SK-N-SH (cell line): Measurements from ENCODE around the gene DHDH. TPM values are rescaled to one million over a fixed set of nuclear protein-coding genes. Genes with fewer than 3 reads are reported as not detected.

ENCODE experiments used
- CTCF ChIA-PET: fragments of 300-600, 350-600 bp; formaldehyde crosslinking; extraction: SDS; loops from one replicate; lab custom pipeline; 2021; lab: Yijun Ruan, JAX
- POLR2A ChIA-PET: fragments of 350-600 bp; sonication (Branson Sonifier 250); formaldehyde crosslinking; extraction: SDS; loops from one replicate; lab custom pipeline; 2020; ENCODE audit warnings: antibody characterized with exemption, inconsistent platforms; lab: Yijun Ruan, JAX
- DNase-seq: peaks from one replicate; pipeline ENCODE4 v3.0.0; 2012
- H2AFZ ChIP-seq: fragments of 200-600 bp; sonication (generic); 2 replicates; pipeline ENCODE4 v1.8.1; 2016; ENCODE audit warnings: antibody characterized with exemption, mild to moderate bottlenecking, low read depth
- H3F3A ChIP-seq: fragments of 200-600 bp; sonication (generic); replicated peaks from 2 replicates; pipeline ENCODE3; 2016; ENCODE audit warnings: antibody characterized with exemption, mild to moderate bottlenecking; ENCODE audit not compliant: insufficient read depth
- H3K27ac ChIP-seq, 2 experiments: fragments of 200-500 bp in 1 of 2; fragments of 200-600 bp in 1 of 2; sonication (Bioruptor generic) in 1 of 2; sonication (generic), shearing (Covaris generic) in 1 of 2; 2 replicates each; pipeline versions ENCODE4 v1.5.1 to v1.6.1; 2014 to 2016; ENCODE audit warnings: low read depth in 2 of 2, inconsistent platforms in 1 of 2, low read length in 1 of 2, mild to moderate bottlenecking in 1 of 2, mixed read lengths in 1 of 2
- H3K27me3 ChIP-seq: fragments of 200-600 bp; sonication (generic), shearing (Covaris generic); 2 replicates; pipeline ENCODE4 v1.6.1; 2016; ENCODE audit warnings: mixed run types; ENCODE audit not compliant: insufficient read depth
- H3K36me3 ChIP-seq, 2 experiments: fragments of 200-500 bp in 1 of 2; fragments of 200-600 bp in 1 of 2; sonication (Bioruptor generic) in 1 of 2; sonication (generic) in 1 of 2; replicated peaks in 1 of 2; 2 replicates each; pipeline versions ENCODE3 to v1.5.1; 2014 to 2016; ENCODE audit warnings: low read length in 1 of 2, mild to moderate bottlenecking in 1 of 2; ENCODE audit not compliant: insufficient read depth in 2 of 2, control insufficient read depth in 1 of 2
- H3K4me1 ChIP-seq, 2 experiments: fragments of 200-500 bp in 1 of 2; fragments of 200-600 bp in 1 of 2; sonication (Bioruptor generic) in 1 of 2; sonication (generic), shearing (Covaris generic) in 1 of 2; 2 replicates each; pipeline versions ENCODE4 v1.5.1 to v1.6.1; 2014 to 2016; ENCODE audit warnings: low read depth in 1 of 2, low read length in 1 of 2, mixed run types in 1 of 2; ENCODE audit not compliant: insufficient read depth in 2 of 2, control insufficient read depth in 1 of 2
- H3K4me2 ChIP-seq: fragments of 200-600 bp; sonication (generic), shearing (Covaris generic); 2 replicates; pipeline ENCODE4 v1.6.1; 2017; ENCODE audit warnings: mixed run types
- H3K4me3 ChIP-seq, 2 experiments: fragments of 200-500 bp in 1 of 2; fragments of 200-600 bp in 1 of 2; sonication (Bioruptor generic) in 1 of 2; sonication (generic), shearing (Covaris generic) in 1 of 2; 2 replicates each; pipeline versions ENCODE4 v1.5.1 to v1.8.1; 2014 to 2016; ENCODE audit warnings: low read depth in 2 of 2, inconsistent platforms in 1 of 2, low read length in 1 of 2, mild to moderate bottlenecking in 1 of 2, mixed read lengths in 1 of 2, moderate library complexity in 1 of 2
- H3K79me2 ChIP-seq: fragments of 200-600 bp; sonication (generic); 2 replicates; pipeline ENCODE4 v1.8.1; 2017; ENCODE audit warnings: mild to moderate bottlenecking; ENCODE audit not compliant: insufficient read depth
- H3K9ac ChIP-seq: fragments of 200-600 bp; sonication (generic); 2 replicates; pipeline ENCODE4 v1.6.1; 2017; ENCODE audit warnings: mixed run types
- H3K9me2 ChIP-seq: fragments of 200-600 bp; sonication (generic); 2 replicates; pipeline ENCODE4 v1.6.1; 2017; ENCODE audit warnings: mixed run types
- H3K9me3 ChIP-seq: fragments of 200-600 bp; sonication (generic); 2 replicates; pipeline ENCODE4 v1.6.1; 2017; ENCODE audit warnings: mixed run types, mild to moderate bottlenecking, moderate library complexity
- H4K20me1 ChIP-seq: fragments of 200-600 bp; sonication (generic); 2 replicates; pipeline ENCODE4 v1.6.1; 2017; ENCODE audit warnings: mild to moderate bottlenecking, mixed run types; ENCODE audit not compliant: insufficient read depth
- EP300 ChIP-seq, 2 experiments: IDR thresholded peaks; 2 replicates each; pipeline versions ENCODE4 v1.4.0 to v1.6.1; 2012; ENCODE audit warnings: borderline replicate concordance in 1 of 2, low read depth in 1 of 2, low read length in 1 of 2
- EZH2phosphoT487 ChIP-seq: fragments of 200-600 bp; sonication (generic); IDR thresholded peaks from 2 replicates; pipeline ENCODE4 v1.6.1; 2017; ENCODE audit warnings: low read depth, mixed run types, mild to moderate bottlenecking, antibody characterized with exemption, moderate library complexity, borderline replicate concordance
- FOXJ3 ChIP-seq: sonication (generic); formaldehyde crosslinking; IDR thresholded peaks from 2 replicates; pipeline ENCODE4 v1.5.1; 2020; ENCODE audit warnings: mild to moderate bottlenecking, missing genetic modification reagents
- FOXM1 ChIP-seq: IDR thresholded peaks from 2 replicates; pipeline ENCODE4 v1.4.0; 2012; ENCODE audit warnings: low read depth, mild to moderate bottlenecking
- GABPA ChIP-seq: IDR thresholded peaks from 2 replicates; pipeline ENCODE4 v1.4.0; 2012; ENCODE audit warnings: low read depth, mild to moderate bottlenecking
- GATA2 ChIP-seq: sonication (generic); formaldehyde crosslinking; IDR thresholded peaks from 2 replicates; pipeline ENCODE4 v1.5.0; 2020; ENCODE audit warnings: mild to moderate bottlenecking, missing genetic modification reagents
- JUND ChIP-seq: IDR thresholded peaks from 2 replicates; pipeline ENCODE4 v1.4.0; 2012
- MEF2A ChIP-seq: IDR thresholded peaks from 2 replicates; pipeline ENCODE4 v1.4.0; 2012; ENCODE audit warnings: low read depth, borderline replicate concordance
- MXI1 ChIP-seq: IDR thresholded peaks from 2 replicates; pipeline ENCODE4 v1.6.1; 2012; ENCODE audit warnings: mild to moderate bottlenecking, low read depth, low read length, improper control_type of control experiment
- NRF1 ChIP-seq: IDR thresholded peaks from 2 replicates; pipeline ENCODE4 v1.6.1; 2012; ENCODE audit warnings: low read depth, mild to moderate bottlenecking, low read length
- POLR2AphosphoS5 ChIP-seq: IDR thresholded peaks from 2 replicates; pipeline ENCODE4 v1.6.1; 2012; ENCODE audit warnings: low read depth, low read length
- RAD21 ChIP-seq: IDR thresholded peaks from 2 replicates; pipeline ENCODE4 v1.6.1; 2012; ENCODE audit warnings: mild to moderate bottlenecking, low read length
- RCOR1 ChIP-seq: fragments of 150-350 bp; IDR thresholded peaks from 2 replicates; pipeline ENCODE4 v1.6.1; 2017; ENCODE audit warnings: antibody characterized with exemption, low read length
- RFX5 ChIP-seq: IDR thresholded peaks from 2 replicates; pipeline ENCODE4 v1.6.1; 2012; ENCODE audit warnings: mild to moderate bottlenecking, improper control_type of control experiment, low read length
- RXRA ChIP-seq: IDR thresholded peaks from 2 replicates; pipeline ENCODE4 v1.4.0; 2012; ENCODE audit warnings: low read depth, mild to moderate bottlenecking, borderline replicate concordance
- SMC3 ChIP-seq: IDR thresholded peaks from 2 replicates; pipeline ENCODE4 v1.6.1; 2012; ENCODE audit warnings: low read depth, low read length, improper control_type of control experiment
- TEAD4 ChIP-seq: IDR thresholded peaks from 2 replicates; pipeline ENCODE4 v1.4.0; 2012; ENCODE audit warnings: mild to moderate bottlenecking, borderline replicate concordance; ENCODE audit not compliant: insufficient read depth
- YY1 ChIP-seq: IDR thresholded peaks from 2 replicates; pipeline ENCODE4 v1.4.0; 2012; ENCODE audit warnings: low read depth, mild to moderate bottlenecking
- WGBS: methylation state at CpG from one replicate; pipeline ENCODE4 v1.1.6; 2017; ENCODE audit warnings: low lambda C conversion rate; 5-methylcytosine and 5-hydroxymethylcytosine counted together
- polyA plus RNA-seq, 3 experiments: library from polyadenylated mRNA; depleted of rRNA; stranded (reverse); fragments of >200 nt; gene quantifications; 2 replicates each; pipeline ENCODE4 v1.2.3, GENCODE V29; 2012
- TF ChIP-seq, protein P1 (sequence below): fragments of 150-350 bp; IDR thresholded peaks from 2 replicates; pipeline ENCODE4 v1.6.1; 2016; ENCODE audit warnings: mild to moderate bottlenecking, low read depth, low read length
- TF ChIP-seq, protein P2 (sequence below): fragments of 150-350 bp; IDR thresholded peaks from 2 replicates; pipeline ENCODE4 v1.6.1; 2017; ENCODE audit warnings: antibody characterized with exemption, low read length, low read depth, borderline replicate concordance
- TF ChIP-seq, protein P3 (sequence below): IDR thresholded peaks from 2 replicates; pipeline ENCODE4 v1.4.0; 2012; ENCODE audit warnings: low read depth
- TF ChIP-seq, protein P4 (sequence below): fragments of 200-600 bp; sonication (generic); IDR thresholded peaks from 2 replicates; pipeline ENCODE4 v1.6.1; 2017; ENCODE audit warnings: antibody characterized with exemption, mild to moderate bottlenecking, moderate library complexity

DHDH gene
- polyA plus RNA-seq, 1 of the 3 experiments (the other 2 are of a cell fraction), result 0.72 TPM

DNA sequence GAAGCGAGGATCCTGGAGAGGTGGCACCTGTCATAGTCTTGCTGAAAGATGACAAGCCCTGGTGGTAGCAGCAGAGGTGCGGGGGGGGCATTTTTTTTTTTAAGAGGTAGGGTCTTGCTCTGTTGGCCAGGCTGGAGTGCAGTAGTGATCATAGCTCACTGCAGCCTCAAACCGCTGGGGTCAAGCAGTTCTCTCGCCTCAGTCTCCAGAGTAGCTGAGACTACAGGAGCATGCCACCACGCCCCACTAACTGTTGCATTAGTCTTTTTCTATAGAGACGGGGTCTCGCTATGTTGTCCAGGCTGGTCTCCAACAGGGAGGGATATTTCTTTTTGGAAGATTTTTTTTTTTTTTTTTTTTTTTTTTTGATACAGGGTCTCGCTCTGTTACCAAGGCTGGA, 24.5 kb downstream of the DHDH start:
- no peak for DNase-seq
- H3K27ac ChIP-seq, result no peak overlapping the region
- no peak for TF ChIP-seq RCOR1
- TF ChIP-seq, protein P1, sequence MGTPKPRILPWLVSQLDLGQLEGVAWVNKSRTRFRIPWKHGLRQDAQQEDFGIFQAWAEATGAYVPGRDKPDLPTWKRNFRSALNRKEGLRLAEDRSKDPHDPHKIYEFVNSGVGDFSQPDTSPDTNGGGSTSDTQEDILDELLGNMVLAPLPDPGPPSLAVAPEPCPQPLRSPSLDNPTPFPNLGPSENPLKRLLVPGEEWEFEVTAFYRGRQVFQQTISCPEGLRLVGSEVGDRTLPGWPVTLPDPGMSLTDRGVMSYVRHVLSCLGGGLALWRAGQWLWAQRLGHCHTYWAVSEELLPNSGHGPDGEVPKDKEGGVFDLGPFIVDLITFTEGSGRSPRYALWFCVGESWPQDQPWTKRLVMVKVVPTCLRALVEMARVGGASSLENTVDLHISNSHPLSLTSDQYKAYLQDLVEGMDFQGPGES, result no peak
- TF ChIP-seq, protein P2, sequence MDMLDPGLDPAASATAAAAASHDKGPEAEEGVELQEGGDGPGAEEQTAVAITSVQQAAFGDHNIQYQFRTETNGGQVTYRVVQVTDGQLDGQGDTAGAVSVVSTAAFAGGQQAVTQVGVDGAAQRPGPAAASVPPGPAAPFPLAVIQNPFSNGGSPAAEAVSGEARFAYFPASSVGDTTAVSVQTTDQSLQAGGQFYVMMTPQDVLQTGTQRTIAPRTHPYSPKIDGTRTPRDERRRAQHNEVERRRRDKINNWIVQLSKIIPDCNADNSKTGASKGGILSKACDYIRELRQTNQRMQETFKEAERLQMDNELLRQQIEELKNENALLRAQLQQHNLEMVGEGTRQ, result no peak
- TF ChIP-seq MXI1, result no peak
- no peak for TF ChIP-seq FOXJ3 (CRISPR knock-in tag)
- TF ChIP-seq RAD21, result no peak
- no peak for TF ChIP-seq SMC3
- no peak for TF ChIP-seq JUND
- TF ChIP-seq FOXM1, result no peak
- no peak for TF ChIP-seq POLR2AphosphoS5
- no peak for TF ChIP-seq NRF1
- no peak for TF ChIP-seq EP300 (IDR thresholded peaks at IDR 0.05; ENCODE audit: borderline replicate concordance in 1 of 2, low read depth in 1 of 2, low read length in 1 of 2)
- TF ChIP-seq RFX5, result no peak
- TF ChIP-seq GATA2 (CRISPR knock-in tag), result no peak
- TF ChIP-seq RXRA, result no peak
- TF ChIP-seq GABPA, result no peak
- TF ChIP-seq, all 33 proteins: peak for 0
- ChIA-PET POLR2A (no interaction called here), CTCF (interaction anchor here (1.1 kb wide), 1 partner anchor 13 kb away, joined by 3 read pairs; no protein-coding TSS in a partner anchor)
- WGBS, result 96% methylated on average over 8 of the region's 8 CpGs
- Histone ChIP-seq H2AFZ (no peak overlapping the region), H3K4me2 (no peak overlapping the region), H3K9me2 (no peaks in the 10 kb centered on the region), H3K79me2 (peaks cover 41% of the 10 kb centered on the region), H3K9ac (no peak overlapping the region), H3K9me3 (no peaks in the 10 kb centered on the region), H3K4me3 (no peak overlapping the region), H3K27me3 (no peaks in the 10 kb centered on the region), H3K4me1 (peaks cover 8 to 10% of the 10 kb centered on the region in 2 experiments; a peak in 2 of 4 replicates), H3F3A (peaks cover 26% of the 10 kb centered on the region), H4K20me1 (no peaks in the 10 kb centered on the region), H3K36me3 (peaks cover 10 to 33% of the 10 kb centered on the region in 2 experiments)

DNA sequence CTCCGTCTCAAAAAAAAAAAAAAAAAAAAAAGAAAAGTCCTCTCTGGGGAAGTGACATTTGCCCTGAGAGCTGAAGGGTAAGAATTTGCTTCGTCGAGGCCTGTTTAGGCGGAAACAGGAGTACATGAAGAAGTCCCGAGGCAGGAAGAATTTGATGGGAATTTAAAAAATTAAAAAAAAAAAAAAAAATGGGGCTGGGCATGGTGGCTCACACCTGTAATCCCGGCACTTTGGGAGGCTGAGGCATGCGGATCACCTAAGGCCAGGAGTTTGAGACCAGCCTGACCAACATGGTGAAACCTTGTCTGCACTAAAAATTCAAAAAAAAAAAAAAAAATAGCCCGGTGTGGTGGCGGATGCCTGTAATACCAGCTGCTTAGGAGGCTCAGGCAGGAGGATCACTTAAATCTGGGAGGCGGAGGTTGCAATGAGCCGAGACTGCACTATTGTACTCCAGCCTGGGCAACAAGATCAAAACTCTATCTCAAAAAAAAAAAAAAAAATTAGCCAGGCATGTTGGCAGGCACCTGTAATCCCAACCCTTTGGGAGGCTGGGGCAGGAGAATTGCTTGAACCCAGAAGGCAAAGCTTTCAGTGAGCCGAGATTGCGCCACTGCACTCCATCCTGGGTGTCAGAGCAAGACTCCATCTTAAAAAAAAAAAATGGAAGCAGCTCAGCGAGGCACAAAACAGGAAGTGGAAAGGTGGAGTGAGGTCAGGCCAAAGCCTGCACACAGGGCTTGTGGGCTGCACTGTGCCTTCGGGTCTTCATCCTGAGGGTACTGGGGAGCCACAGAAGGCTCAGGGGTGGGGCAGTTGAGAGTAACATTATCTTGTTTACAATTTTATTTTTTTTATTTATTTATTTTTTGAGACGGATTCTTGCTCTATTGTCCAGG, 26.1 kb downstream of the DHDH start:
- Histone ChIP-seq H3F3A (peaks cover 37% of the 10 kb centered on the region), H3K4me1 (peaks cover 23 to 24% of the 10 kb centered on the region in 2 experiments; a peak in 3 of 4 replicates), H4K20me1 (no peaks in the 10 kb centered on the region), H2AFZ (no peak overlapping the region), H3K36me3 (peaks cover 10 to 33% of the 10 kb centered on the region in 2 experiments), H3K4me3 (no peak overlapping the region), H3K9me3 (no peaks in the 10 kb centered on the region), H3K9me2 (no peaks in the 10 kb centered on the region), H3K79me2 (peaks cover 41% of the 10 kb centered on the region), H3K4me2 (no peak overlapping the region), H3K27ac (no peak overlapping the region), H3K9ac (no peak overlapping the region), H3K27me3 (no peaks in the 10 kb centered on the region)
- DNase-seq, result no peak
- WGBS, result 88% methylated on average over 16 of the region's 16 CpGs
- ChIA-PET POLR2A (no interaction called here), CTCF (no interaction called here)
- TF ChIP-seq RAD21 (no peak), MXI1 (no peak), SMC3 (no peak), RFX5 (no peak), TEAD4 (no peak), FOXJ3 (CRISPR knock-in tag) (no peak), EZH2phosphoT487 (no peak), YY1 (no peak), POLR2AphosphoS5 (no peak), MEF2A (no peak)
- TF ChIP-seq, protein P3, sequence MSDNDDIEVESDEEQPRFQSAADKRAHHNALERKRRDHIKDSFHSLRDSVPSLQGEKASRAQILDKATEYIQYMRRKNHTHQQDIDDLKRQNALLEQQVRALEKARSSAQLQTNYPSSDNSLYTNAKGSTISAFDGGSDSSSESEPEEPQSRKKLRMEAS, result no peak
- TF ChIP-seq, protein P4, sequence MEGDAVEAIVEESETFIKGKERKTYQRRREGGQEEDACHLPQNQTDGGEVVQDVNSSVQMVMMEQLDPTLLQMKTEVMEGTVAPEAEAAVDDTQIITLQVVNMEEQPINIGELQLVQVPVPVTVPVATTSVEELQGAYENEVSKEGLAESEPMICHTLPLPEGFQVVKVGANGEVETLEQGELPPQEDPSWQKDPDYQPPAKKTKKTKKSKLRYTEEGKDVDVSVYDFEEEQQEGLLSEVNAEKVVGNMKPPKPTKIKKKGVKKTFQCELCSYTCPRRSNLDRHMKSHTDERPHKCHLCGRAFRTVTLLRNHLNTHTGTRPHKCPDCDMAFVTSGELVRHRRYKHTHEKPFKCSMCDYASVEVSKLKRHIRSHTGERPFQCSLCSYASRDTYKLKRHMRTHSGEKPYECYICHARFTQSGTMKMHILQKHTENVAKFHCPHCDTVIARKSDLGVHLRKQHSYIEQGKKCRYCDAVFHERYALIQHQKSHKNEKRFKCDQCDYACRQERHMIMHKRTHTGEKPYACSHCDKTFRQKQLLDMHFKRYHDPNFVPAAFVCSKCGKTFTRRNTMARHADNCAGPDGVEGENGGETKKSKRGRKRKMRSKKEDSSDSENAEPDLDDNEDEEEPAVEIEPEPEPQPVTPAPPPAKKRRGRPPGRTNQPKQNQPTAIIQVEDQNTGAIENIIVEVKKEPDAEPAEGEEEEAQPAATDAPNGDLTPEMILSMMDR, result no peak
- TF ChIP-seq, protein P1, result no peak
